ENCODE data around the gene PON3.

PON3 gene

DNA sequence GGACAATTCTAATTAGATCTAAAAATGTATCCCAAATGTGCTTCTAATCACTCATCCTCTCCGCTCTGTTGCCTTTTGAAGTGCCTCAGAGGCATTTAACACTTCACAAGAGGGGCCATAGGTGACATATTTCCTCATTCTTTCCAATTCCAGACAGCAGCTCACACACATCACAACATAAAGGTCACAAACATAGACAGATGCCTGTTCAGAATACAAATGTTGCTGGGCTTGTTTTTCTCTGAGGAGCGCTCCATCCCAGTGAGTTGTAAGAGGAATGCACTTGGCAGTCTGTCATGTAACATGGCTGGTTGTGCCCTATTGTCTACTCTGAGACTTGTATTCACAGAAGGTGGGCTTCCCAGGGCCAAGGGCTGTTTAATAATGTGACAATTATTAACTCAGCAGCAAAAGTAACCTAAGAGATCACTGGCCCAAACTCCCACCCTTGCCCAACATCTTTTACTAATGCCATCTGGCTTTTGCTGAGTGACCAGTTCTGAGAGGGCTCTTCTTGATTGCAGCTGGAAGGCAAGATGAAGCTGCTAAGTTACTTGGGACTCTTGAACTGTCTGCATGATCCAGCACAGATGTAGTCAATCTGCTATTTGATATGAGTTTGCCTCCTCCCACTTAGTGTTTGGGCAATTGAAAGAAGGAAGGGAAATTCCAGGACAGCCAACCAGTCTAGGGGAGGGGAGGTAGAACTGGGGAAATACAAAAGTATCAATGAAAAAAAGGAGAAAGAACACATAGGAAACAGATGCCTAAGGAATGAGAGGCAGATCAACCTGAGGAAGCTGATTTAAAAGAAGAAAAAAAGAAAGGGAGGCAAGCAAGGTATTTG is 25.0 kb upstream of the PON3 start:
- H3K27ac ChIP-seq (ENCODE audit: poor library complexity, severe bottlenecking) = no peak overlapping the region

DNA sequence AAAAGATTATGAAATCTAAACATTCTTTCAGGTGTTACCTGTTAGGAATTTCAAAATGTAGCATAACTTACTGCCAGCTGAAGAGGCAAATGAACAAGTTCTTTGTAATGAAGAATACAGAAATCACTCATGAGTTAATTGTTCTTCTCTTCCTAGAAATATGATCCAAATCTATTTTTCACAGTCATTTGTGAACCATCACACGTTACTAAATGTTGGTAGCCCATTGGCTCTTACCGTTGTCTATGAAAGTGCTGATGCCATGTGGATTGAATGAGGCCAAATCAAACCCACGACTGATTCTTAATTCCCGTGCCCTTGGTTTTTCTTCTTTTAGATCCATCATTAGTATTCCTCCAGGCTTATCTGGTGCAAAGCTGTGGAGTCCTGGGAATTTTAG is 15.9 kb upstream of the PON3 start:
- no peak overlapping the region for H3K4me3 ChIP-seq (ENCODE audit: severe bottlenecking)
- no peak overlapping the region for H3K27ac ChIP-seq (ENCODE audit: poor library complexity, severe bottlenecking)
- peaks cover 38% of the 10 kb centered on the region for H3K36me3 ChIP-seq (ENCODE audit: low read depth)
- TF ChIP-seq, protein P1, sequence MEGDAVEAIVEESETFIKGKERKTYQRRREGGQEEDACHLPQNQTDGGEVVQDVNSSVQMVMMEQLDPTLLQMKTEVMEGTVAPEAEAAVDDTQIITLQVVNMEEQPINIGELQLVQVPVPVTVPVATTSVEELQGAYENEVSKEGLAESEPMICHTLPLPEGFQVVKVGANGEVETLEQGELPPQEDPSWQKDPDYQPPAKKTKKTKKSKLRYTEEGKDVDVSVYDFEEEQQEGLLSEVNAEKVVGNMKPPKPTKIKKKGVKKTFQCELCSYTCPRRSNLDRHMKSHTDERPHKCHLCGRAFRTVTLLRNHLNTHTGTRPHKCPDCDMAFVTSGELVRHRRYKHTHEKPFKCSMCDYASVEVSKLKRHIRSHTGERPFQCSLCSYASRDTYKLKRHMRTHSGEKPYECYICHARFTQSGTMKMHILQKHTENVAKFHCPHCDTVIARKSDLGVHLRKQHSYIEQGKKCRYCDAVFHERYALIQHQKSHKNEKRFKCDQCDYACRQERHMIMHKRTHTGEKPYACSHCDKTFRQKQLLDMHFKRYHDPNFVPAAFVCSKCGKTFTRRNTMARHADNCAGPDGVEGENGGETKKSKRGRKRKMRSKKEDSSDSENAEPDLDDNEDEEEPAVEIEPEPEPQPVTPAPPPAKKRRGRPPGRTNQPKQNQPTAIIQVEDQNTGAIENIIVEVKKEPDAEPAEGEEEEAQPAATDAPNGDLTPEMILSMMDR (IDR thresholded peaks at IDR 0.05; ENCODE audit: poor library complexity, severe bottlenecking) = no peak
- no peak for ATAC-seq (ENCODE audit: low read depth)
- H3K9me3 ChIP-seq (ENCODE audit: severe bottlenecking) = no peaks in the 10 kb centered on the region
- no peak for DNase-seq (ENCODE audit: low spot score)
- no peaks in the 10 kb centered on the region for H3K27me3 ChIP-seq (ENCODE audit: insufficient read depth, poor library complexity, severe bottlenecking)
- no peaks in the 10 kb centered on the region for H3K4me1 ChIP-seq (ENCODE audit: insufficient read depth, poor library complexity, severe bottlenecking)

More for the DNA sequence above, 25.0 kb upstream of the PON3 start:
- DNase-seq (ENCODE audit: low spot score) (no peak), ATAC-seq (ENCODE audit: low read depth) (no peak)
- Histone ChIP-seq H3K27me3 (ENCODE audit: insufficient read depth, poor library complexity, severe bottlenecking) (no peaks in the 10 kb centered on the region), H3K9me3 (ENCODE audit: severe bottlenecking) (no peaks in the 10 kb centered on the region), H3K4me3 (ENCODE audit: severe bottlenecking) (no peak overlapping the region), H3K36me3 (ENCODE audit: low read depth) (0 out of 2 replicates have a peak, but pooled peaks cover 4% of the 10 kb centered on the region), H3K4me1 (ENCODE audit: insufficient read depth, poor library complexity, severe bottlenecking) (no peaks in the 10 kb centered on the region)
- TF ChIP-seq, protein P1 (IDR thresholded peaks at IDR 0.05; ENCODE audit: poor library complexity, severe bottlenecking) = no peak

DNA sequence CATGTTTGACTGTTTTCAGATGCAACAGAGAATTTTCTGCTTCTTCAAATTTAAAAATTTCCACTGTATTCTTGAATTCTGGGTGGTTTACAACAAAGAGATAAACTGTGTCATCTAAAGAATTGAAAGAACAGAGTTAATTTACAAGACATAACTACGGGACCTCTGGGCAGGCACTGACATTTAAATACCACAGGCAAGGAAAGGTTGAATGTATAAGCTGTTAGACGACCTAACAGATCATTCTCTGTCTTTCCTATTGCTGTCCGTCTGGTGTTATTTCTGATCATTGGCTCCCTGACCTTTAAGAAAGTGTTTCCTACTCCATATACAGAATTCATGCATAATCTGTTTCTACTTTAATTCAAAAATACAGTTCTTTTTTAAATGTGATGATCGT is 15.5 kb upstream of the PON3 start:
- H3K27me3 ChIP-seq (ENCODE audit: insufficient read depth, poor library complexity, severe bottlenecking) = no peaks in the 10 kb centered on the region
- peaks cover 40% of the 10 kb centered on the region for H3K36me3 ChIP-seq (ENCODE audit: low read depth)
- H3K27ac ChIP-seq (ENCODE audit: poor library complexity, severe bottlenecking) = no peak overlapping the region
- TF ChIP-seq, protein P1 (IDR thresholded peaks at IDR 0.05; ENCODE audit: poor library complexity, severe bottlenecking) = no peak
- no peak for ATAC-seq (ENCODE audit: low read depth)
- DNase-seq (ENCODE audit: low spot score) = no peak
- no peaks in the 10 kb centered on the region for H3K4me1 ChIP-seq (ENCODE audit: insufficient read depth, poor library complexity, severe bottlenecking)
- H3K4me3 ChIP-seq (ENCODE audit: severe bottlenecking) = no peak overlapping the region
- no peaks in the 10 kb centered on the region for H3K9me3 ChIP-seq (ENCODE audit: severe bottlenecking)

DNA sequence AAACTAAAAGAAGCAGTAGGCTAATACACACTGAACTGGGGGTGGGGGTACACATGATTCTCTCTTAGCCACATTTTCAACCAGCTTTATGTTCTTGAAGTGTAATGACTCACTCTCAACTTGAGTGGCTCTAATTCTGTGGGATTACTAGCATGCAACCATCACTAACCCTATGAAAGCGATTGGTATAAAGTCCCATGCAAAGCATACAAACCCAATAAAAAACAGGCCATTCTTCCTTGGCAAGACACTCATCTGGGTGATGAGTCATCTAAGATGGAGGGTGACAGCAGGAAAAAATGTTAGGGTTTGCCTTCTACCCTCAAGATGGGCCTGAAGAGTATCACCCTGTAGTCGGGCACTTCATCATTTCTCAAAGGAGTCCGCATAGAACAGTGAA is 14.9 kb upstream of the PON3 start:
- DNase-seq (ENCODE audit: low spot score) = no peak
- H3K4me1 ChIP-seq (ENCODE audit: insufficient read depth, poor library complexity, severe bottlenecking) = no peaks in the 10 kb centered on the region
- H3K4me3 ChIP-seq (ENCODE audit: severe bottlenecking) = no peak overlapping the region
- no peak for ATAC-seq (ENCODE audit: low read depth)
- H3K9me3 ChIP-seq (ENCODE audit: severe bottlenecking) = no peaks in the 10 kb centered on the region
- H3K27me3 ChIP-seq (ENCODE audit: insufficient read depth, poor library complexity, severe bottlenecking) = no peaks in the 10 kb centered on the region
- H3K27ac ChIP-seq (ENCODE audit: poor library complexity, severe bottlenecking) = no peak overlapping the region
- H3K36me3 ChIP-seq (ENCODE audit: low read depth) = peaks cover 43% of the 10 kb centered on the region
- TF ChIP-seq, protein P1 (IDR thresholded peaks at IDR 0.05; ENCODE audit: poor library complexity, severe bottlenecking) = no peak

DNA sequence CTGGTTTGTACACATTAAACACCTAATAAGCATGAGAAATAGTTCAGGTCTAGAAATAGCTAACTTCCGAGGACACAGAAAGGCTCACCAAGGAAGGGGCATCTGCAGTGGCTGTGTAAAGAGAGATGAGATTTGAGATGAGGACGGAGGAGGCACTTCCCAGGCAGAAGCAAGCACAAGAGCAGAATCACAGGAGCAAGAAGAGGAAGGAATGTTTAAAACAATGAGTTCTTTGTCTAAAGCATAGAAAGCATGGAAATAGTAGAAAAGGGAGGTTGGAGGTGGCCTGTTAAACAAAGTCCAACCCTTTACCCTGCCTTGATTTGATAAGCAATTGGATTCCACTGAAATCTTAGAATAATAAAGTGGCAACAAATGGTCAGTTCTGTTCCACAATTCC is 11.6 kb upstream of the PON3 start:
- Histone ChIP-seq H3K36me3 (ENCODE audit: low read depth) (peaks cover 45% of the 10 kb centered on the region), H3K4me3 (ENCODE audit: severe bottlenecking) (no peak overlapping the region), H3K9me3 (ENCODE audit: severe bottlenecking) (no peaks in the 10 kb centered on the region), H3K27me3 (ENCODE audit: insufficient read depth, poor library complexity, severe bottlenecking) (no peaks in the 10 kb centered on the region), H3K27ac (ENCODE audit: poor library complexity, severe bottlenecking) (no peak overlapping the region), H3K4me1 (ENCODE audit: insufficient read depth, poor library complexity, severe bottlenecking) (no peaks in the 10 kb centered on the region)
- TF ChIP-seq, protein P1 (IDR thresholded peaks at IDR 0.05; ENCODE audit: poor library complexity, severe bottlenecking) = no peak
- DNase-seq (ENCODE audit: low spot score) = no peak
- ATAC-seq (ENCODE audit: low read depth) = no peak

Data from RWPE2 (cell line).